ENCODE results near the gene WDR54.

DNA sequence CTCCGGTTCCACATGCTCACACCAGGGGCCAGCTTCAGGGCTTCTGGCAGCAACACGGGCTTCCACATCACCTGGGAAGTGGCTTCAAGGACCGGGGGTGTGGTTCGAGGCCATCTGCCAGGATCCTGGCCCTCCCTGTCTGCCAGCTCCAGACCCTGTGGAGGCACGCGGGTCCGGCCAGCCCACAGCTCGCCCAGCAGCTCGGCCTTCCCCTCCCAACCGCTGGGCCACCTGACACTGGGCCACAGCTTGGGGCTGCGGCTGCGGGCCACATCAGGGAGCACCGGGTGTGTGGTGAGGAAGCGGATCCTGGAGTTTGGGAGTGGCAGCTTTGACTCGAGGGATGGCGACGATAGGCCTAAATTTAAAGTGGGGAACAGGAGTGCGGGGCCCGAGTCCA lies 7.1 kb upstream of the WDR54 start:
- TF ChIP-seq, protein P1, sequence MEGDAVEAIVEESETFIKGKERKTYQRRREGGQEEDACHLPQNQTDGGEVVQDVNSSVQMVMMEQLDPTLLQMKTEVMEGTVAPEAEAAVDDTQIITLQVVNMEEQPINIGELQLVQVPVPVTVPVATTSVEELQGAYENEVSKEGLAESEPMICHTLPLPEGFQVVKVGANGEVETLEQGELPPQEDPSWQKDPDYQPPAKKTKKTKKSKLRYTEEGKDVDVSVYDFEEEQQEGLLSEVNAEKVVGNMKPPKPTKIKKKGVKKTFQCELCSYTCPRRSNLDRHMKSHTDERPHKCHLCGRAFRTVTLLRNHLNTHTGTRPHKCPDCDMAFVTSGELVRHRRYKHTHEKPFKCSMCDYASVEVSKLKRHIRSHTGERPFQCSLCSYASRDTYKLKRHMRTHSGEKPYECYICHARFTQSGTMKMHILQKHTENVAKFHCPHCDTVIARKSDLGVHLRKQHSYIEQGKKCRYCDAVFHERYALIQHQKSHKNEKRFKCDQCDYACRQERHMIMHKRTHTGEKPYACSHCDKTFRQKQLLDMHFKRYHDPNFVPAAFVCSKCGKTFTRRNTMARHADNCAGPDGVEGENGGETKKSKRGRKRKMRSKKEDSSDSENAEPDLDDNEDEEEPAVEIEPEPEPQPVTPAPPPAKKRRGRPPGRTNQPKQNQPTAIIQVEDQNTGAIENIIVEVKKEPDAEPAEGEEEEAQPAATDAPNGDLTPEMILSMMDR (IDR thresholded peaks at IDR 0.05) = no peak
- TF ChIP-seq, protein P2, sequence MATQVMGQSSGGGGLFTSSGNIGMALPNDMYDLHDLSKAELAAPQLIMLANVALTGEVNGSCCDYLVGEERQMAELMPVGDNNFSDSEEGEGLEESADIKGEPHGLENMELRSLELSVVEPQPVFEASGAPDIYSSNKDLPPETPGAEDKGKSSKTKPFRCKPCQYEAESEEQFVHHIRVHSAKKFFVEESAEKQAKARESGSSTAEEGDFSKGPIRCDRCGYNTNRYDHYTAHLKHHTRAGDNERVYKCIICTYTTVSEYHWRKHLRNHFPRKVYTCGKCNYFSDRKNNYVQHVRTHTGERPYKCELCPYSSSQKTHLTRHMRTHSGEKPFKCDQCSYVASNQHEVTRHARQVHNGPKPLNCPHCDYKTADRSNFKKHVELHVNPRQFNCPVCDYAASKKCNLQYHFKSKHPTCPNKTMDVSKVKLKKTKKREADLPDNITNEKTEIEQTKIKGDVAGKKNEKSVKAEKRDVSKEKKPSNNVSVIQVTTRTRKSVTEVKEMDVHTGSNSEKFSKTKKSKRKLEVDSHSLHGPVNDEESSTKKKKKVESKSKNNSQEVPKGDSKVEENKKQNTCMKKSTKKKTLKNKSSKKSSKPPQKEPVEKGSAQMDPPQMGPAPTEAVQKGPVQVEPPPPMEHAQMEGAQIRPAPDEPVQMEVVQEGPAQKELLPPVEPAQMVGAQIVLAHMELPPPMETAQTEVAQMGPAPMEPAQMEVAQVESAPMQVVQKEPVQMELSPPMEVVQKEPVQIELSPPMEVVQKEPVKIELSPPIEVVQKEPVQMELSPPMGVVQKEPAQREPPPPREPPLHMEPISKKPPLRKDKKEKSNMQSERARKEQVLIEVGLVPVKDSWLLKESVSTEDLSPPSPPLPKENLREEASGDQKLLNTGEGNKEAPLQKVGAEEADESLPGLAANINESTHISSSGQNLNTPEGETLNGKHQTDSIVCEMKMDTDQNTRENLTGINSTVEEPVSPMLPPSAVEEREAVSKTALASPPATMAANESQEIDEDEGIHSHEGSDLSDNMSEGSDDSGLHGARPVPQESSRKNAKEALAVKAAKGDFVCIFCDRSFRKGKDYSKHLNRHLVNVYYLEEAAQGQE (IDR thresholded peaks at IDR 0.05; ENCODE audit: insufficient read depth in 1 of 2, low read depth in 2 of 2, low read length in 1 of 2) = no peak
- TF ChIP-seq POLR2AphosphoS5 (IDR thresholded peaks at IDR 0.05; ENCODE audit: low read depth, low read length) = no peak
